Stimulated activated CD4-positive, alpha-beta T cell treated with anti-CD3 and anti-CD28 coated beads, Interleukin-2, amount 100 ng/mL, for 4 hours (primary cell): Measurements from ENCODE around the gene FMC1.
"Not testable (repeated sequence)": the region's sequence is repeated elsewhere in the genome, so short reads cannot be mapped to it uniquely, and the experiment has no call there.

Experiments
- DNase-seq: peaks from one replicate; pipeline ENCODE4 v3.0.0-alpha.2; 2020; ENCODE audit warnings: low read depth

FMC1 gene

DNA sequence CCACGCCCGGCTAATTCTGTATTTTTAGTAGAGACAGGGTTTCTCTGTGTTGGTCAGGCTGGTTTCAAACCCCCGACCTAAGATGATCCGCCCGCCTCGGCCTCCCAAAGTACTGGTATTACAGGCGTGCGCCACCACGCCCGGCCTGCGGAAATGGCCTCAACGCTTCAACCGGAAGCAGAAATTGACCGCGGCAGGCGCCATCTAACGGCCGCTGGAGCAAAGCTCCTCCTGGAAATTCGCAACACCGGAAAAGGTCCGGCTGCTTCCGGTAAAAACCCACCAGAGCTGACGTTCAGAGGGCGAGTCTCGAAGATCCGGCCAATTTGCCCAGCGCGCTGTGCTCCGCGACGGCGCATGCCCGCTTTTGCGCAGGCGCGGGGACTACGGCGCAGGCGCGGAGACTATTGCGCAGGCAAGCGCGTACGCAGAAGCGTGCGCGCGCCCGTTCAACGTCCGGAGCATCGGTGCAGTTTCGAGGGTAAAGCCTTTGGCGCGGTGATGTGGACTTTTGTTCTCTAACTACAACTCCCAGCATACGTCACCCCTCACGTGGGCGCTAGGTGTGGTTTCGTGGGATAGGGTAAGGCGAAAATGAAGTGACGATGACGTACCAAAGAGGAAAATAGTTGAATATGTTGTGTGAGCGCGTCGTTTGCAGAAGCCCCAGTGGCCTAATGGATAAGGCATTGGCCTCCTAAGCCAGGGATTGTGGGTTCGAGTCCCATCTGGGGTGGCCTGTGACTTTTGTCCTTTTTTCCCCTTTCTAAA, 915 bp upstream of the FMC1 start:
- DNase-seq, result peak; percentile 99

DNA sequence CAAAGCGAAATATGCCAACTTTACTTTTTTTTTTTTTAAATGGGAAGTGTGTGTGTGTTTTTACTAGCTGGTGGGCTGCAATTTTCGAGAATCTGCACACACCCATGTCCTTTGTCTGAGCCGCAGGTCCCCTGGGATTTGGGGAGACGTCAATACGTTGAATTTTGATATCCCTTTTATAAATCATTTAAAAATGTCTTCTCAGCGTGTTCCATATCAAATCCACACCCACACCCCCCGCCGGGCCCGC, 404 bp upstream of the FMC1 start:
- no peak for DNase-seq

DNA sequence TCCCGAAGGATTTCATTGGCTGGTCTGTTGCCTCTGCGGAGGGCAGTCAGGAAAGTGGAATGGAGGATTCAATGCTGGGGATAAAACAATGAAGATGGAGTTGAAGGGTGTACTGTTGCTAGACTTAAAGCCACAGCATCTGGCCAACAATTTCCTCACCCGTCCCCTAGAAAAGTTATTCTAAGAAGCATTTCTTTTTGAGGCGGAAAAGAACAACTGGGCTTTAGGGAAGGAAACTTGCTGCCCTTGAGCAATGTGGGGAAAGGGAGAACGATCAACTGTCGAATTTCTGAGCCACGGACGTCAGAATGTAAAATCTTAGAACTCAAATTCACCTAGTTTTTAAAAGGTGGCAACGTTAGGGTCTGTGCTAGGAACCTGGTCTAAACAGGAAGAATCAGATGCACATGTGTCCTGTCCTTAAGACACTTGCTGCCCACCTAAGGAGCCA, 664 bp downstream of the FMC1 start:
- DNase-seq, result no peak

DNA sequence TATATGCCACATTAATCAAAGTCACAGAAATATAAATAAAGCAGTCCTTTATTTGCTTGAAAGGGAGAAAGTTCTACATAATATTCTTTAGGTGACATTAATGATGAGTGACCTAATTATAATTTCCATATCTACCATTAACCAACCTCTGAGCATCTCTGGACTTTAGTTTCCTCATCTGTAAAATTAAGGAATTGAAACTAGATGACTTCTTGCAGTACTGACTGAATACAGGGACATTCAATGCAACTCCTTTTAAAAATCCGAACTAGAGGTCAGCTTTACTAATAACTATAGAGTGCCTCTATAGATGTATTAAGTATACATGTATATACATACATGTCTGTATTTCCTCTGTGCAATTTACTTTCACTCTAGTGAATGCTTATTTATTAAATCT, 3.9 kb downstream of the FMC1 start:
- DNase-seq, result no peak

DNA sequence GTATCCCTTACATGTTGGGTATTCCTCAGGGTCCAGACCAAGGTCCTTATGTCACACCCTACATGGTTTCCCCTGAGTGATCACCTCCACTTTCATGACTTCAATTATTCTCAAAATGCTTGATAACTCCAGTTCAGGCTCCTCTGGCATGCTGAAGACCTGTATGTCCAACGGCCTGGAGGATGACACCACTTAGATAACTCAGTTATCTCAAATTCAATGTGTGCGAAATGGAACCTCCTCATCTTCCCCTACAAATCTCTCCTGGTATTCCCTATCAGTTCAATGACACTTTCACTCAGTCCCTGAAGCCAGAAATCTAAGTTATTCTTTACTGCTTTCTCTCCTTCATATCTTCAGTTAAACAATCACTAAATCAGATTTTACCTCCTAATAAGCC, 9.9 kb downstream of the FMC1 start:
- no peak for DNase-seq

DNA sequence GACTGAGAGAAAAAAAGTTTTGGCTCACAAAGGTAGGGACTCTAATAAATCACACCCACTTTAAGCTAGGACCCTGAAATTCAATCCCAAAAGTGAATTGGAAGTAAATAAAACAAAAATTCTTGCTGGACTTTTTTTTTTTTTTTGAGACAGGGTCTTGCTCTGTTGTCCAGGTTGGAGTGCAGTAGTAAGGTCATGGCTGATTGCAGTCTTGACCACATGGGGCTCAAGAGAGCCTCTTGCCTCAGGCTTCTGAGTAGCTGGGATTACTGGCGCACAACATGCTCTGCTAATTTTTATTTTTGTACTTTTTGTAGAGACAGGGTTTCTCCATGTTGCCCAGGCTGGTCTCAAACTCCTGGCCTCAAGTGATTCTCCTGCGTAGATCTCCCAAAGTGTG, 13.6 kb downstream of the FMC1 start:
- DNase-seq, result no peak

DNA sequence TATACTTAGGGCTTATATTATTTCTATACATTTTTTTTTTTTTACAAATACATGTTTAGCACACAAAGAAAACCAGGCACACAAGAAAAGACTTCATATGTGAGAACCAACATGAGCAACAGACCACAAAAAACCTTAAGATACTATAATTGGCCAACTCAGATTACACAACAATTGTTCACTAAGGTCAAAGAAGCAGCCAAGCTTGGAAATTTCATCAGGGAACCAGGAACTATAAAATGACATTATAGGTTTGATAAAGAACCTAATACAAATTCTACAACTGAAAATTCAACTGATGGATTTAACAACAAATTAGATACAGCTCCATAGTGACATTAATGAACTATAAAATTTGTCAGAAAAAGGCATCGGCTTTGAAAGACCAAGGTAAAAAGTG, 14.2 kb downstream of the FMC1 start:
- DNase-seq, result no peak

DNA sequence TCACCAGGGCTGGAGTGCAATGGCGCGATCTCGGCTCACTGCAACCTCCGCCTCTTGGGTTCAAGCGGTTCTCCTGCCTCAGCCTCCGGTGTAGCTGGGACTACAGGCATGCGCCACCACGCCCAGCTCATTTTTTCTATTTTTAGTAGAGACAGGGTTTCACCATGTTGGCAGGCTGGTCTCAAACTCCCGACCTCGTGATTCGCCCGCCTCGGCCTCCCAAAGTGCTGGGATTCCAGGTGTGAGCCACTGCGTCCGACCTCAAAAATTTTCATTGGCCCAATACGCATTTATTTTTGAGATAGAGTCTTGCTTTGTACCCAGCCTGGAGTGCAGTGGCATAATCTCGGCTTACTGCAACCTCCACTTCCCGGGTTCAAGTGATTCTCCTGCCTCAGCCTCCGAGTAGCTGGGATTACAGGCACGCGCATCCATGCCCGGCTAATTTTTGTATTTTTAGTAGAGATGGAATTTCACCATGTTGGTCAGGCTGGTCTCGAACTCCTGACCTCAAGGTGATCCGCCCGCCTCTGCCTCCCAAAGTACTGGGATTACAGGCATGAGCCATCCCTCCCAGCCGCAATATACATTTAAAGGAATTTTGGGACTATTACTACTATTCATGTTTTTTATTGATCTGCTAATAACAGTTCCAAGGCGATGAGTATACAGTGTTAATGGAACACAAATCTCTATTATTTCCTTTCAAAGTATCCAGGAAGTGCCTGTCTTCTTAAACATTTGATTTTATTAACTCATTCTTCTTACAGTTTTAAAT, 16.8 kb downstream of the FMC1 start:
- not testable (repeated sequence) for DNase-seq

DNA sequence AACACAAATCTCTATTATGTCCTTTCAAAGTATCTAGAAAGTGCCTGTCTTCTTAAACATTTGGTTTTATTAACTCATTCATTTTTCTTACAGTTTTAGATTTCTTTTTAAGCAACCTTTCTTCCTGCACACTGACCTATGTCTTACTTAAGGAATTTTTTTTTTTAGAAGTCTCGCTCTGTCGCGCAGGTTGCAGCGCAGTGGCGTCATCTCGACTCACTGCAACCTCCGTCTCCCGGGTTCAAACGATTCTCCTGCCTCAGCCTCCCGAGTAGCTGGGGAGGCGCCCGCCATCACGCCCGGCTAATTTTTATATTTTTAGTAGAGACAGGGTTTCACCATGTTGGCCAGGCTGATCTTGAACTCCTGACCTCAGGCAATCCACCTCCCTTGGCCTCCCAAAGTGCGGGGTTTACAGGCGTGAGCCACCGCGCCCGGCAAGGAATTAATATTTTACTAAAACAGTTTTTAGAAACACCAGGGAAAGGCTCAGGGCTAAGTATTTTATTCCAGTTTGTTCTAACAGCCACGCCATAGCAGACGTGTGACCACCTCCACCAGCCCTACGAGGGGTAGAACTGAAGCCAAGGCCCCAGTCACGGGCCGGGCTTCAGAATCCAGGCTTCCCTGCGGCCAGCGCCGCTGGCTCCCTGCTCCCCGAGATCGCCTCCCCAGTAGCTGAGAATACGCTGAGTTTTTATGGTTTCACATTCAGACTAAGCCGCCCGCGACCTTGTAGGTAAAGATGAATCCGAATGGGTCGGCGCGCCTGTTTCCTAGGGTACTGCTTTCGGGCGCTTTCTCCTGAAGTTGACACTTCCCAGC, 17.6 kb downstream of the FMC1 start:
- peak; percentile 16 for DNase-seq

DNA sequence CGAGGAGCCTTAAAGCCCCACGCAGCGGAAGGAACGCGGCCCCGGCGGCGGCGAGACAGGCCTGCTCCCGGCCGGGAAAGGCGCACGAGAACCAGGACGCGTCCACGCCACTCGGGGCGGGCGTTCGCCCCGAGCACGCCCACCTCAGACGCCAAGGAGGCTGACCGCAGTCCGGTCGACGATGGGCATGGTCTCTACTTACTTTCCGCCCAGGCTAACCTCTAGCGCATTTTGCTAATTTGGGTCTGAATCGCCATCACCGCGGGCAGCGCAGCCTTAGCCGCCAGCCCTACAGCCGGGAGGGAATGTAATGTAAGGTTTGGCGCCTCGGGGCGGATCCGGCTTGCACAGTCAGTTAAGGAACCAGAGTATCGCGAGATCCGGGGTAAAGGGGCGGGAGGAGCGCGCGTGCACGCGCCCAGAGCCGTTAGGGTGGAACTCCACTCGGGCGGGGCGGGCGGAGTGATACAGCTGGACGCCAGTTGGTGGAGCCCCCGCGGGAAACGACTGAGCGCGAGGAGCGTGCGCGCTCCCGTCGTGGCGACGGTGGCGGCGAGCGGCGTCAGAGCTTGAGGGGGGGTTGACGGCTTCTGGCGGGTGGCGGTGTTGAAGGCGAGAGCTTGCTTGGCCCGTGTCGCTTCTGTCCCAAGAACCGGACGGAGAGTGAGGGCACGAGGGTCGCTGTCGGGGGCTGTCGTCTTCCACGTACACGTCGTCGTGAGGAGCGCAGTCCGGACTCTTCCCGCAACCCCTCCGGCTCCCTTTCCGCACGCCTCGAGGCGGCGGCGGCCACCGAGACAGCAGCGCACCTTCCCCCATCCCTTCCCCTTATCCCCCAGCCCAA, 18.5 kb downstream of the FMC1 start, which contains the start of gene LUC7L2:
Gene LUC7L2, plus strand, starts transcription at position 529 of the 844 bp plus-strand sequence. CDS start 368 bp downstream, outside the sequence.
- DNase-seq, result peak; percentile 100

DNA sequence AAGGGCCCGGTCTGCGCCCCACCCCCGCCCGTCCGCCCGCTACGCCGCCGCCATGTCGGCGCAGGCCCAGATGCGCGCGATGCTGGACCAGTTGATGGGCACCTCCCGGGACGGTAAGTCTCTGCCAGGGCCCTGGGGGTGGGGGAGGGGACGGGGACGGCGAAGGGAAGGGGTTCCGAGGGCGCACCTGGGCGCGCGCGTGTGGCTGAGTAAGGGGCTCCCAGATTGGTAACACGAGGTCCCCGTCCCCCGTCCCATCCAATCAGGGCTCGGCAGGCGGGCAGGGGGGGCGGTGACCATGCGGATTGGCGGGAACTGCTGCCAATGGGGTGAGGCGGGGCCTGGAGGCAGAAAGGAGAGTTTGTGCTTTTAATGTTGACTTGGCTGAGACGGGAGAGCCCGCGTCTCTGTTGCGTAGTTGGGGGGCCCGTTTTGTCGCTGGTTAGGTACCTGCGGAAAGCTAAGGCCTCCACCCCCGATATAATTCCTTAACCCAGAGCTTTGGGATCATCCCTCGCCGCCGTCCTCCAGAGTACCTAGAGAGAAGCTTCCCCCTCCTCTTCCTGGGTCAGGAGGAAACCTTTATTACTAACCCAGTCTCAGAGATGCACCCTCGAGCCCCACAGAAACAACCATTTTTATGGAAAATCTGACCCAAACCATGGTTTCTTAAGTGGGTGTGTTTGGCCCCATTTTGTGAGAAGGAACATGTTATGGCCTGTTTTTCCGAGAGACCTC, 19.2 kb downstream of the FMC1 start:
- DNase-seq, result peak; percentile 97

DNA sequence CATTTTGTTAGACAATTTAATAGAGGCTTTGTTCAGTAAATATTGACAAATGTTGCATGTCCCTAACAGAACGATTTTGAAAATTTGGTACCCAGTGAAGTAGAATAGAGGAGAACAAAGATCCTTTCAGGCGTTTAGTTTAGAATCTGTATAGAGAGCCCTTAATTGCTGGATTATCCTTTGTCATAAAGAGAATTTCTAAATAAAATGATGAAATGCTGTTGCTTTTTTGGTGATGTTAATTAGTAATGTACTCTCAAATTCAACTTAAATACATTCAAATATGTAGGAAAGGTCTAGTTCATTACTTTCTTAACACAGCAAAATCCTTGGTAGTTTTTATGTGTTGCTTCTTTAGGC, 19.8 kb downstream of the FMC1 start:
- DNase-seq, result no peak

DNA sequence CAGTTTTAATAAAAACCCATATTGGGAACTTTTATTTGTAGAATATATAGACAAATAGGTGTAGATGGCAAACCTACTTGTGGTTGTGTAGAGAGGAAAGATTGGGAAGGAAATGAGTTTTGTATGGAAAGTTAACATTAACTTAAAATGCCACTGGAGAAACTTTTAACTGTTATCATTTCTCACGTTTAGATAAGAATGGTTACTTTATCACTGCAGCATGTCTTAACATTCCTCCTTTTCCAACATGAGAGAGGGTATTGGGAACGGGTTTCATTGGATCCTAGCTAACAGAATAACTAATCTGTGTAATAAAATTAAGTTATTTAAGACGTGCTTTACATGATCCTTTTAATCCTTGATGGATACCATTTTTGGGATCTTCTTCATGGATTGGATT, 20.4 kb downstream of the FMC1 start:
- DNase-seq, result no peak

DNA sequence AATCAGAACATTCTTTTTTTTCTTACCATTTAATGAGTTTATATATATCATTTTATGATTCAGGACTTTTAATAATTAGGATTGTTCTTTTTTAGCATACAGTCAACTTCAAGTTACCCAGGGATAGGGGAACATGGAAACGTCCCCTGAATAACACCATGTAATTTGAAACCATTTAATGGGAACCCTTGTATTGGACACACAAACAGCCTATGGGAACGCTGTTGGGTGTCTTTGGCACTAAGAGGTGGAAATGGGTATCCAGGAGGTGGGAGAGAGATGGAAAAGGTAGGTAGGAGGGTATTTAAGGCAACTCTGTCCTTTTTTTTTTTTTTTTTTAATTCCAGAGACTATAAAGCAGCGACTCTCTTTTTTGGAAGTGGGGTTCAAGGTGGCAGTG, 21.2 kb downstream of the FMC1 start:
- DNase-seq, result no peak

DNA sequence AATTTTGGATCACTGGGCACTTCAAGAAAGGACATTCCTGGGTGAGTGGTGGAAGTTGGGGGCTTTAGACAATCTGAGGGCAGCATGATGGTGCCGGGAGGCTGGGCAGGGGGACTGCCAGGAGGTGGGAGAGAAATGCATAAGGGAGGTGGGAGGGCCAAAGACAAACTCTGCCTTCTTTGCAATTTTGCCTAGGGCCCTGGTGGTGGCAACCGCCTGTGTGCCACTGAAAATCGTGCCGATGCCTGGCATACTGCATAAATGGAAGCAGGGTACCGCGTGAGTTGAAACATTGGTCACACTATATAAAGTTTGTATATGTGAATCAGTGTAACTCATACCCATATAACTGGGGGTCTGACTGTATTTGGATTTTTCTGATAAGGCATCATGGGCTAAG, 21.8 kb downstream of the FMC1 start:
- no peak for DNase-seq

DNA sequence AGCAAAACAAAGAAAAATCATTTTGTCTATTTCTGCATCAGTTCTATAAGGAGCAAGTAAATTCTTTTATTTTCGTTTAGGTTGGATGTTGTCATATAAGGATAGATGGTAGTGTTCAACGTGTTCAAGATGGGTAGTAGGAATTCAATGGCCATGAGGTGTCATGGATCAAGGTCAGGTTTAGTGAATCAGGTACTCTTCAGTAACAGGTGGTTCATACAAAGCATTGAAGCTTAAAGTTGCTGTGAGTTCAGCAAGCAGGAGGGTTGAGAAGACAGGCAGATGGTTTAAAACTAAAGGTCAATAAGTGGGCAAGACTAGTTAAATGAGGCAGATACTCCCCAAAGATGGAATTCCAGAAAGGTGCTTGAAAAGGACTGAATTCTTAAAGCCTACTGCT, 24.2 kb downstream of the FMC1 start:
- DNase-seq, result no peak

DNA sequence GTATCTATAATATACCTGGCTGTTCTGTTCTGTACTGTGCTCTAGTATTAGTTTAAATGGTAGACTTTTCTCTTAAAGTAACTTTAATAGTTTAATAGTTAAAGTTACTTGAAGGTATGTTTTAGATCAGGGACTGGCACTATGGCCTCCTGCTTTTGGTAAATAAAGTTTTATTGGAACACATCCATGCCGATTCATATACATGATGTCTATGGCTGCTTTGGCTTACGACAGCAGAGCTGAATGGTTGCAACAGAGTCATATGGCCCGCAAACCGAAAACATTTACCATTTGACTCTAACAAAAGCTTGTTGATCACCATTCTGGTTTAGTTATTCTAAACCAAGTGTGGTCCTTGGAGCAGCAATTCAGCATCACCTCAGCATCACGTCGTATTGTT, 25.3 kb downstream of the FMC1 start:
- no peak for DNase-seq

DNA sequence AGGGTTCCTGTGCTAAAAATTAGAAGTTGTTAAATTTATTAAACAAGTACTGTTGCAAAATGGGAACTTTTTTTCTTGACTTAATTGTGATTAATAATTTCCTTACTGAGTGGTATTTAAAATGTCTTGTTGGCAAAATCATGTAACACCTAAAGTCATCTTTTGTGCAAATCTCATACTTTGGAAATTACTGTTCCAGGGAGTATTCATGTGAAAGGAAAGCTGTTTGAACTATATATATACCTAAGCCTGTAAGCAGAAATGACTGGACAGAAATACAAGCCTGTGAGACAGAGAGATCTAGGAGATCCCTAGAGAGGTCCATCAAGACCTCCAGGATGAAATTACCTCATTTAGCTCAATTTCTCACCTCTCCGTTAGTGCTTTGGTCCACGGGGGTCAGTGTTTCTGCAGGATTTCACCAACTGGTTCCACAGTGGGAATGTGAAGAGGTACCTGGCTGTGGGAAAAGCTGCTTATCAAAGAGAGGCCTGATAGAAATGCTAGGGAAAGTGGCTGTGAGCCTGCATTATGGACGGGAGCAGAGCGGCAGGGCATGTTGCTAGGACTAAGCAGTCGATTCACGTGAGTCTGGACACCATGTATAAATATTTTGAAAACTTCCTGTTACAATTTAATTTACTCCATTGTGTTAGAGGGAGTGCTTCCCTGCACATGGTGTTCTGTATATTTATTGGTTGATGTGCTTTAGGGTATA, 26.5 kb downstream of the FMC1 start:
- no peak for DNase-seq

DNA sequence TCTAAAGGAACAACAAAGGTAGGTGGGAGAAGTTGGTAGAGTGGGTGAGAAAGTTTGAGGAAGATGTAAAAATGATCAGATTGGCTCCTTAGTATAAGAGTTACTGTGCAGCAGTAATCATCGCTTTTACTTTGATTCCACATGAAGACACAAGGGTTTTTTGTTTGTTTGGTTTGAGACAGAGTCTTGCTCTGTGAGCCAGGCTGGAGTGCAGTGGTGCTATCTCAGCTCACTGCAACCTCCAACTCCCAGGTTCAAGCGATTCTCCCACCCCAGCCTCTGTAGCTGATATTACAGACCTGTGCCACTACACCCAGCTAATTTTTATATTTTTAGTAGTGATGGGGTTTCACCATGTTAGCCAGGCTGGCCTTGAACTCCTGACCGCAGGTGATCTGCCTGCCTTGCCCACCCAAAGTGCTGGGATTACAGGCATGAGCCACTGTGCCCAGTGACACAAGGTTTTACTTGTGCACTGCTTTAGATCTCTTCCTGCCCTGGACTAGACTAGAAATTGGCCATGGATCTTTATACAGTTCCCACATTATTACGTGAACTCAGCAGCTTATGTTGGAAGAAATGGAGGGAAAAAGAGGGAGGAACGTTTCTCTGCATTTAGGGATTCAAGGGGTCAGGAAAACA, 29.3 kb downstream of the FMC1 start:
- DNase-seq, result no peak

DNA sequence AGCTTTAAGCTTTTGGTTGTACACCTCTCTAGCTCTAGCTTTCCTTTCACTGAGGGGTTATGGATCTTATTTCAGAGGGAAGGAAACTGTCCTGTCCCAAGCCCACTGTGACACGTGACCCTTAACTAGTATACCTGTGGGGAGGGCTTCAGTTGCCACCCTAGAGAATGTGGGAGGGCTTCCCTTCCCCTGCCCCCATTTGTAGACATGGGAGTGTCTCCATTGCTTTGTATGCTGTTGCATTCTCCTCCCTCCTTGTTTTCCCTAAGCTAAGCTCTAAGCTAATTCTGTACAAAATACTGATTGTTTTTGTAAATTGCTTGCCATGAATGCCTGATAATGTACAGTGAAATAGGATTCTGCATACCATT, 29.8 kb downstream of the FMC1 start:
- no peak for DNase-seq
